ENCODE measurements around the gene DNAJC21.
A peak's percentile ranks its signal among the peaks of the same experiment; 100 is the strongest.

Gene DNAJC21

GRCh38 chr5:34982823-34983222 is 53.5 kb downstream of the DNAJC21 start:
- no peak for DNase-seq (ENCODE audit: low read depth)

DNA sequence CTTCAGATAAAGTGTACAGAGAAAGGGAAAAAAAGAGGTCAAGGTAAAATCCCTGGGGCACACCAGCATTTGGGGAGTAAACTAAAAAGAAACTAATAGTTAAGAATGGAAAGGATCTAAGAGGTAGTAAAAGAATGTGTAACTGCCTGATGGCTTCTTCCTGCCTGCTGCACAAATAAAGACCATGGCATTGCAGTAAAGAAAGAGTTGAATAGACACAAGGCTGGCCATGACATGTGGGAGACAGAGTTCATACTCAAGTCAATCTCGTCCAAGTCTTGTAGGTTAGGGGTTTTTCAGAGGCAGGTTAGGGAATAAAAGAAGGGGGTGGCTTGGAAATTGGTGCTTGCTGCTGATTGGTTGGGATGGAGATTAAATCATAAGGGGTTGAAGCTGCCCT is 57.6 kb downstream of the DNAJC21 start:
- DNase-seq (ENCODE audit: low read depth): no peak

GRCh38 chr5:34991486-34992238 is 62.3 kb downstream of the DNAJC21 start:
- DNase-seq (ENCODE audit: low read depth): no peak

DNA sequence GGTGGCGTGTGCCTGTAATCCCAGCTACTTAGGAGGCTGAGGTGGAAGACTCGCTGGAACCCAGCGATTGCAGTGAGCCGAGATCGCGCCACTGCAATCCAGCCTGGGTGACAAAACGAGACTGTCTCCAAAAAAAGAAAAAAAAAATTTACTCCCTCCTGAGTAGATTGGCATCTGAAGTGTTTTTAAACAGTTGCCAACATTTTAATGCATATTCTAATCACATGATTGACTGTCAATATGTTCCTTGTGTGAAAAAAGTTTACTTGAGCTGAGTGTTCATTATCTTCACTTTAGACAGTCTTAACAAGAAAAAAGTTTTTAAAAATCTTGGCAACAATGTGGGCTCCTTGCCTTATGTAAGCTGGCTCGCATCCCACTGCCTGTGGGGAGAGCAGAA is 64.6 kb downstream of the DNAJC21 start:
- DNase-seq (ENCODE audit: low read depth): no peak

DNA sequence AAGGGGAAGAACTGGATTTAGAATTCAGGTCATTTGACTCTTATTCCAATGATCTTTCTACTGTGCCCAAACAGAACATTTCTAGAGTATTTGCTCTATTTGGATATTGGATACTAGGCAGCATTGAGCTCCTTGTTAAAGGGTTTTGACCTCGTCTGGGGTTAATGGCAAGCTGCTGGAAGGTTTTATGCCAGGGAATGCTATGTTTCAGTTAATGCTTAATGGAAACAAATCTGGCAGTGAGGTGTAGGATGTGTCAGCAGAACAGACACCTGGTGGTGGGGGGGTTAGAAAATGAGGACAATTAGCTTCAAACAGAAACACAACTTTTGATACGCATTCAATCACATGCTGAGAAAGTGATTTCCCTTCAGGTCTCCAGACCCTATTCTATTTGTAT is 66.9 kb downstream of the DNAJC21 start:
- no peak for DNase-seq (ENCODE audit: low read depth)

GRCh38 chr5:34998058-34998789 is 68.9 kb downstream of the DNAJC21 start:
- no peak for DNase-seq (ENCODE audit: low read depth)

DNA sequence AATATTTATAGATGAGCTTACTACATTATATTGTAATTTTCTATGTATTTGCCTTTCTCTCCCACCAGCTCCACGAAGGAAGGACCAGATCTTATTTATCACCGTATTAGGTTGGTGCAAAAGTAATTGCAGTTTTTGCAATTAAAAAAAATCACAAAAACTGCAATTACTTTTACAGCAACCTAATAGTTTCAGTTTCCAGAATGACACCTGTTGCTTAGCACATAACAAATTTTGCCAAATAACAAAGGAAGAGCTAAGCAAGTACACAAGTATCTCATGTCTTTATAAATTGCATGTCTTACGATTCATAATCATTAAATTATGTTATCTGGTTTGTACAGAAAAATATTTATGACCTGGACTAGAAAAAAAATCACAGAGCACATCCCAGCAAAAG is 72.5 kb downstream of the DNAJC21 start:
- DNase-seq (ENCODE audit: low read depth): no peak

- DNase-seq (ENCODE audit: low read depth): no peak
Measured at GRCh38 chr5:35002459-35002858, 73.1 kb downstream of the DNAJC21 start.

- DNase-seq (ENCODE audit: low read depth): peak; percentile 31
Measured at GRCh38 chr5:35003018-35003957, 73.9 kb downstream of the DNAJC21 start.

GRCh38 chr5:35004200-35004599 is 74.8 kb downstream of the DNAJC21 start:
- DNase-seq (ENCODE audit: low read depth): no peak

- DNase-seq (ENCODE audit: low read depth): no peak
Measured at GRCh38 chr5:35004771-35005170, 75.4 kb downstream of the DNAJC21 start.
